ENCODE results near the gene RNGTT.

GRCh38 chr6:88575536-88575935 lies 387.9 kb downstream of the RNGTT start:
- TF ChIP-seq CTCF (IDR thresholded peaks at IDR 0.05) (no peak), POLR2A (IDR thresholded peaks at IDR 0.05) (no peak)
